ENCODE results near the gene SF3A2.

Gene SF3A2

GRCh38 chr19:2286402-2287140 lies 49.9 kb downstream of the SF3A2 start (continued):
- TF ChIP-seq TSHZ2 (CRISPR knock-in tag; IDR thresholded peaks at IDR 0.05) = no peak
- no peak for TF ChIP-seq ZNF565 (CRISPR knock-in tag; conservative IDR thresholded peaks at IDR 0.05; ENCODE audit: low read depth)
- TF ChIP-seq ESRRG (CRISPR knock-in tag; IDR thresholded peaks at IDR 0.05) = no peak
- no peak for TF ChIP-seq ZNF8 (CRISPR knock-in tag; IDR thresholded peaks at IDR 0.05)
- no peak for TF ChIP-seq PPARA (CRISPR knock-in tag; IDR thresholded peaks at IDR 0.05; ENCODE audit: borderline replicate concordance)
- TF ChIP-seq ZC3H10 (CRISPR knock-in tag; IDR thresholded peaks at IDR 0.05) = no peak
- TF ChIP-seq ZFP3 (CRISPR knock-in tag; IDR thresholded peaks at IDR 0.05) = no peak
- TF ChIP-seq SNAI2 (CRISPR knock-in tag; IDR thresholded peaks at IDR 0.05) = no peak

GRCh38 chr19:2287585-2288337 lies 51.1 kb downstream of the SF3A2 start:
- no peak for TF ChIP-seq TCF4 (CRISPR knock-in tag; IDR thresholded peaks at IDR 0.05; ENCODE audit: borderline replicate concordance)
- TF ChIP-seq BACH2 (CRISPR knock-in tag; IDR thresholded peaks at IDR 0.05; ENCODE audit: borderline replicate concordance) = no peak
- TF ChIP-seq ZFP30 (CRISPR knock-in tag; IDR thresholded peaks at IDR 0.05) = no peak
- no peak for ATAC-seq

GRCh38 chr19:2288338-2288817 lies 51.8 kb downstream of the SF3A2 start:
- TF ChIP-seq SNAI2 (CRISPR knock-in tag; IDR thresholded peaks at IDR 0.05) = no peak
- no peak for TF ChIP-seq TOX (CRISPR knock-in tag; IDR thresholded peaks at IDR 0.05; ENCODE audit: borderline replicate concordance)
- no peak for TF ChIP-seq TCF4 (CRISPR knock-in tag; IDR thresholded peaks at IDR 0.05; ENCODE audit: borderline replicate concordance)
- no peak for TF ChIP-seq RARB (CRISPR knock-in tag; IDR thresholded peaks at IDR 0.05)
- TF ChIP-seq GLIS3 (CRISPR knock-in tag; IDR thresholded peaks at IDR 0.05) = no peak
- TF ChIP-seq OSR1 (CRISPR knock-in tag; IDR thresholded peaks at IDR 0.05) = no peak
- TF ChIP-seq ZNF70 (CRISPR knock-in tag; IDR thresholded peaks at IDR 0.05) = no peak
- TF ChIP-seq ZNF565 (CRISPR knock-in tag; conservative IDR thresholded peaks at IDR 0.05; ENCODE audit: low read depth) = no peak
- TF ChIP-seq ZFP30 (CRISPR knock-in tag; IDR thresholded peaks at IDR 0.05) = no peak
- no peak for TF ChIP-seq ARNTL (CRISPR knock-in tag; IDR thresholded peaks at IDR 0.05; ENCODE audit: borderline replicate concordance, low read depth)
- no peak for TF ChIP-seq TSHZ2 (CRISPR knock-in tag; IDR thresholded peaks at IDR 0.05)
- no peak for TF ChIP-seq CSRNP3 (CRISPR knock-in tag; IDR thresholded peaks at IDR 0.05)
- TF ChIP-seq ESRRG (CRISPR knock-in tag; IDR thresholded peaks at IDR 0.05) = no peak
- no peak for TF ChIP-seq ZFP3 (CRISPR knock-in tag; IDR thresholded peaks at IDR 0.05)
- TF ChIP-seq ISL1 (CRISPR knock-in tag; IDR thresholded peaks at IDR 0.05) = no peak
- no peak for TF ChIP-seq CSDC2 (CRISPR knock-in tag; IDR thresholded peaks at IDR 0.05)
- no peak for ATAC-seq
